SK-MEL-5 (cell line): ENCODE data around the gene GABBR2. TPM values are rescaled to one million over a fixed set of nuclear protein-coding genes. Genes with fewer than 3 reads are reported as not detected.

Experiments
- DNase-seq: peaks from one replicate; pipeline ENCODE4 v3.0.0-alpha.2; 2016; ENCODE audit warnings: low read depth, low spot score
- in situ Hi-C: cut with HindIII; loops from 2 replicates; pipeline ENCODE4 v1.10.0; 2016; ENCODE audit warnings: low sequenced_read_pairs, high pct_unique_total_duplicates, low pct_unique_long_range_greater_than_20kb
- total RNA-seq: library from RNA; depleted of rRNA; stranded (reverse); fragments of >200 nt; shearing (Covaris generic); gene quantifications from 2 replicates; pipeline ENCODE4 v1.2.3, GENCODE V29; 2014

Gene GABBR2
- total RNA-seq, 1 experiment from 2014 or later = 0.50 TPM

GRCh38 chr9:98549401-98549800 lies 159.3 kb downstream of the GABBR2 start:
- in situ Hi-C loops = no loop called here
- DNase-seq = no peak

GRCh38 chr9:98547606-98548005 lies 161.1 kb downstream of the GABBR2 start:
- no peak for DNase-seq
- in situ Hi-C loops = no loop called here

GRCh38 chr9:98545021-98545420 lies 163.7 kb downstream of the GABBR2 start:
- no peak for DNase-seq
- in situ Hi-C loops = no loop called here

- in situ Hi-C loops = no loop called here
- no peak for DNase-seq
Observed at GRCh38 chr9:98541684-98542230, 167.0 kb downstream of the GABBR2 start.

- DNase-seq = no peak
- in situ Hi-C loops = no loop called here
Observed at GRCh38 chr9:98540476-98540875, 168.3 kb downstream of the GABBR2 start.

GRCh38 chr9:98539954-98540353 lies 168.8 kb downstream of the GABBR2 start:
- DNase-seq = peak; percentile 65
- in situ Hi-C loops = no loop called here

- DNase-seq = peak; percentile 30
- in situ Hi-C loops = no loop called here
Observed at GRCh38 chr9:98538626-98539031, 170.1 kb downstream of the GABBR2 start.

GRCh38 chr9:98538203-98538602 lies 170.5 kb downstream of the GABBR2 start:
- DNase-seq = no peak
- in situ Hi-C loops = no loop called here

- peak; percentile 65 for DNase-seq
- in situ Hi-C loops = no loop called here
Observed at GRCh38 chr9:98536542-98537173, 172.1 kb downstream of the GABBR2 start.

GRCh38 chr9:98533866-98534265 lies 174.9 kb downstream of the GABBR2 start:
- in situ Hi-C loops = no loop called here
- DNase-seq = no peak

- no peak for DNase-seq
- in situ Hi-C loops = no loop called here
Observed at GRCh38 chr9:98533132-98533531, 175.6 kb downstream of the GABBR2 start.

GRCh38 chr9:98532574-98532973 lies 176.2 kb downstream of the GABBR2 start:
- no peak for DNase-seq
- in situ Hi-C loops = no loop called here

GRCh38 chr9:98532147-98532546 lies 176.6 kb downstream of the GABBR2 start:
- in situ Hi-C loops = no loop called here
- DNase-seq = no peak

GRCh38 chr9:98530806-98531386 lies 177.8 kb downstream of the GABBR2 start:
- in situ Hi-C loops = no loop called here

GRCh38 chr9:98530275-98530674 lies 178.5 kb downstream of the GABBR2 start:
- in situ Hi-C loops = no loop called here
- no peak for DNase-seq

More at GRCh38 chr9:98530806-98531386, 177.8 kb downstream of the GABBR2 start:
- DNase-seq = no peak

- in situ Hi-C loops = no loop called here
- DNase-seq = no peak
Observed at GRCh38 chr9:98529841-98530240, 178.9 kb downstream of the GABBR2 start.

GRCh38 chr9:98523231-98523901 lies 185.4 kb downstream of the GABBR2 start:
- DNase-seq = peak; percentile 62
- in situ Hi-C loops = no loop called here

- peak; percentile 51 for DNase-seq
- in situ Hi-C loops = no loop called here
Observed at GRCh38 chr9:98522487-98522886, 186.2 kb downstream of the GABBR2 start.

- in situ Hi-C loops = no loop called here
- no peak for DNase-seq
Observed at GRCh38 chr9:98521141-98521540, 187.6 kb downstream of the GABBR2 start.
